SK-N-SH treated with all-trans-retinoic acid at 6 μM for 48 hours (cell line): ENCODE measurements around the gene TMEM116.

Source experiments
- ATAC-seq: fragments of 200-7000 bp; cut with Tn5 transposase; 3 replicates; pipeline ENCODE4 v1.9.1; 2020; ENCODE audit warnings: mild to moderate bottlenecking, moderate library complexity
- ARNTL ChIP-seq: fragments of 450-650 bp; formaldehyde crosslinking; IDR thresholded peaks from 2 replicates; pipeline ENCODE4 v1.5.0; 2020; ENCODE audit warnings: low read depth, mild to moderate bottlenecking, moderate library complexity, borderline replicate concordance
- BACH2 ChIP-seq: fragments of 250-450 bp; sonication (Bioruptor Pico); IDR thresholded peaks from 2 replicates; pipeline ENCODE4 v1.9.0; 2021; ENCODE audit warnings: mild to moderate bottlenecking, borderline replicate concordance
- CSDC2 ChIP-seq: fragments of 250-450 bp; sonication (Bioruptor Pico); IDR thresholded peaks from 2 replicates; pipeline ENCODE4 v1.5.0; 2020; ENCODE audit warnings: mild to moderate bottlenecking, moderate library complexity
- GLIS3 ChIP-seq: fragments of 250-450 bp; sonication (Bioruptor Pico); IDR thresholded peaks from 2 replicates; pipeline ENCODE4 v1.5.0; 2020; ENCODE audit warnings: mild to moderate bottlenecking, moderate library complexity
- ISL1 ChIP-seq: fragments of 250-450 bp; sonication (Bioruptor Pico); IDR thresholded peaks from 2 replicates; pipeline ENCODE4 v2.1.2; 2022; ENCODE audit warnings: mild to moderate bottlenecking, moderate library complexity
- OSR1 ChIP-seq: fragments of 250-450 bp; sonication (Bioruptor Pico); IDR thresholded peaks from 2 replicates; pipeline ENCODE4 v1.8.0; 2022; ENCODE audit warnings: moderate library complexity, mild to moderate bottlenecking, inconsistent platforms
- PPARA ChIP-seq: fragments of 250-450 bp; sonication (Bioruptor Pico); IDR thresholded peaks from 2 replicates; pipeline ENCODE4 v1.5.0; 2020; ENCODE audit warnings: mild to moderate bottlenecking, borderline replicate concordance
- RARB ChIP-seq: fragments of 250-450 bp; sonication (Bioruptor Pico); IDR thresholded peaks from 2 replicates; pipeline ENCODE4 v1.8.0; 2021; ENCODE audit warnings: mild to moderate bottlenecking, moderate library complexity
- TCF4 ChIP-seq: fragments of 250-450 bp; sonication (Bioruptor Pico); IDR thresholded peaks from 2 replicates; pipeline ENCODE4 v1.8.0; 2021; ENCODE audit warnings: mild to moderate bottlenecking, moderate library complexity, borderline replicate concordance
- TOX ChIP-seq: fragments of 250-450 bp; sonication (Bioruptor Pico); IDR thresholded peaks from 2 replicates; pipeline ENCODE4 v1.8.0; 2021; ENCODE audit warnings: mild to moderate bottlenecking, moderate library complexity, borderline replicate concordance
- ZC3H10 ChIP-seq: fragments of 250-450 bp; sonication (Bioruptor Pico); IDR thresholded peaks from 2 replicates; pipeline ENCODE4 v1.5.1; 2021; ENCODE audit warnings: mild to moderate bottlenecking, moderate library complexity
- ZFP3 ChIP-seq: fragments of 250-450 bp; sonication (Bioruptor Pico); IDR thresholded peaks from 2 replicates; pipeline ENCODE4 v1.5.0; 2020; ENCODE audit warnings: mild to moderate bottlenecking, moderate library complexity
- ZFP30 ChIP-seq: fragments of 450-650 bp; formaldehyde crosslinking; IDR thresholded peaks from 2 replicates; pipeline ENCODE4 v1.5.0; 2022; ENCODE audit warnings: mild to moderate bottlenecking, moderate library complexity
- ZNF565 ChIP-seq: fragments of 450-650 bp; formaldehyde crosslinking; conservative IDR thresholded peaks from 2 replicates; pipeline ENCODE4 v1.5.0; 2020; ENCODE audit warnings: low read depth, mild to moderate bottlenecking, moderate library complexity
- ZNF70 ChIP-seq: fragments of 450-650 bp; formaldehyde crosslinking; IDR thresholded peaks from 2 replicates; pipeline ENCODE4 v1.5.0; 2020; ENCODE audit warnings: mild to moderate bottlenecking, moderate library complexity
- ZNF8 ChIP-seq: fragments of 450-650 bp; formaldehyde crosslinking; IDR thresholded peaks from 2 replicates; pipeline ENCODE4 v1.5.0; 2020; ENCODE audit warnings: mild to moderate bottlenecking, moderate library complexity
- TF ChIP-seq, protein P1 (sequence below): fragments of 250-450 bp; sonication (Bioruptor Pico); IDR thresholded peaks from 2 replicates; pipeline ENCODE4 v1.5.1; 2020; ENCODE audit warnings: low read depth, mild to moderate bottlenecking, moderate library complexity
- TF ChIP-seq, protein P2 (sequence below): fragments of 250-450 bp; sonication (Bioruptor Pico); IDR thresholded peaks from 2 replicates; pipeline ENCODE4 v1.8.0; 2020; ENCODE audit warnings: mild to moderate bottlenecking, moderate library complexity, borderline replicate concordance
- TF ChIP-seq, protein P3 (sequence below): fragments of 250-450 bp; sonication (Bioruptor Pico); IDR thresholded peaks from 2 replicates; pipeline ENCODE4 v1.5.1; 2021; ENCODE audit warnings: mild to moderate bottlenecking, moderate library complexity
- TF ChIP-seq, protein P4 (sequence below): fragments of 250-450 bp; sonication (Bioruptor Pico); IDR thresholded peaks from 2 replicates; pipeline ENCODE4 v1.8.0; 2021; ENCODE audit warnings: low read depth, mild to moderate bottlenecking, moderate library complexity, borderline replicate concordance
- TF ChIP-seq, protein P5 (sequence below): fragments of 250-450 bp; sonication (Bioruptor Pico); IDR thresholded peaks from 2 replicates; pipeline ENCODE4 v1.5.0; 2020; ENCODE audit warnings: mild to moderate bottlenecking, moderate library complexity

Gene TMEM116

DNA sequence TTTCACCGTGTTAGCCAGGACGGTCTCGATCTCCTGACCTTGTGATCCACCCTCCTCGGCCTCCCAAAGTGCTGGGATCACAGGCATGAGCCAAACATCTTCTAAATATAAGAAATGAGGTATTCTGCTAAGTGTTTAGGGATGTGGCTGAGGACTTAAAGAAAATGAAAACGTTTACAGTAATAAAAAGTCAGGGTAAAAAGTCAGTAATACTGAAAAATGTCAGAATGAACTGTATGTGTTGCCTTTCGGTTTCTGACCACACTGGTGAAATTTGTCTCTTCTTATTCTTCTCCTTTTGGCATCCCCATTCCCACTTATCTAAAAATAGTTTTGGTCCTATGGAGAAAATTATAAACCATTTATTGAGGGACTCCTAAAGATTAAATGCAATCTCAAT, 20.5 kb downstream of the TMEM116 start:
- TF ChIP-seq CSDC2 (CRISPR knock-in tag) (no peak), ZNF565 (CRISPR knock-in tag) (no peak), TOX (CRISPR knock-in tag) (no peak), TCF4 (CRISPR knock-in tag) (no peak), ZFP3 (CRISPR knock-in tag) (no peak), PPARA (CRISPR knock-in tag) (no peak), ISL1 (CRISPR knock-in tag) (no peak), ZC3H10 (CRISPR knock-in tag) (no peak), ZFP30 (no peak)
- TF ChIP-seq, protein P1, sequence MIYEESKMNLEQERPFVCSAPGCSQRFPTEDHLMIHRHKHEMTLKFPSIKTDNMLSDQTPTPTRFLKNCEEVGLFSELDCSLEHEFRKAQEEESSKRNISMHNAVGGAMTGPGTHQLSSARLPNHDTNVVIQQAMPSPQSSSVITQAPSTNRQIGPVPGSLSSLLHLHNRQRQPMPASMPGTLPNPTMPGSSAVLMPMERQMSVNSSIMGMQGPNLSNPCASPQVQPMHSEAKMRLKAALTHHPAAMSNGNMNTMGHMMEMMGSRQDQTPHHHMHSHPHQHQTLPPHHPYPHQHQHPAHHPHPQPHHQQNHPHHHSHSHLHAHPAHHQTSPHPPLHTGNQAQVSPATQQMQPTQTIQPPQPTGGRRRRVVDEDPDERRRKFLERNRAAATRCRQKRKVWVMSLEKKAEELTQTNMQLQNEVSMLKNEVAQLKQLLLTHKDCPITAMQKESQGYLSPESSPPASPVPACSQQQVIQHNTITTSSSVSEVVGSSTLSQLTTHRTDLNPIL (CRISPR knock-in tag), result no peak
- TF ChIP-seq, protein P2, sequence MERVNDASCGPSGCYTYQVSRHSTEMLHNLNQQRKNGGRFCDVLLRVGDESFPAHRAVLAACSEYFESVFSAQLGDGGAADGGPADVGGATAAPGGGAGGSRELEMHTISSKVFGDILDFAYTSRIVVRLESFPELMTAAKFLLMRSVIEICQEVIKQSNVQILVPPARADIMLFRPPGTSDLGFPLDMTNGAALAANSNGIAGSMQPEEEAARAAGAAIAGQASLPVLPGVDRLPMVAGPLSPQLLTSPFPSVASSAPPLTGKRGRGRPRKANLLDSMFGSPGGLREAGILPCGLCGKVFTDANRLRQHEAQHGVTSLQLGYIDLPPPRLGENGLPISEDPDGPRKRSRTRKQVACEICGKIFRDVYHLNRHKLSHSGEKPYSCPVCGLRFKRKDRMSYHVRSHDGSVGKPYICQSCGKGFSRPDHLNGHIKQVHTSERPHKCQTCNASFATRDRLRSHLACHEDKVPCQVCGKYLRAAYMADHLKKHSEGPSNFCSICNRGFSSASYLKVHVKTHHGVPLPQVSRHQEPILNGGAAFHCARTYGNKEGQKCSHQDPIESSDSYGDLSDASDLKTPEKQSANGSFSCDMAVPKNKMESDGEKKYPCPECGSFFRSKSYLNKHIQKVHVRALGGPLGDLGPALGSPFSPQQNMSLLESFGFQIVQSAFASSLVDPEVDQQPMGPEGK (CRISPR knock-in tag), result no peak
- TF ChIP-seq, protein P3, sequence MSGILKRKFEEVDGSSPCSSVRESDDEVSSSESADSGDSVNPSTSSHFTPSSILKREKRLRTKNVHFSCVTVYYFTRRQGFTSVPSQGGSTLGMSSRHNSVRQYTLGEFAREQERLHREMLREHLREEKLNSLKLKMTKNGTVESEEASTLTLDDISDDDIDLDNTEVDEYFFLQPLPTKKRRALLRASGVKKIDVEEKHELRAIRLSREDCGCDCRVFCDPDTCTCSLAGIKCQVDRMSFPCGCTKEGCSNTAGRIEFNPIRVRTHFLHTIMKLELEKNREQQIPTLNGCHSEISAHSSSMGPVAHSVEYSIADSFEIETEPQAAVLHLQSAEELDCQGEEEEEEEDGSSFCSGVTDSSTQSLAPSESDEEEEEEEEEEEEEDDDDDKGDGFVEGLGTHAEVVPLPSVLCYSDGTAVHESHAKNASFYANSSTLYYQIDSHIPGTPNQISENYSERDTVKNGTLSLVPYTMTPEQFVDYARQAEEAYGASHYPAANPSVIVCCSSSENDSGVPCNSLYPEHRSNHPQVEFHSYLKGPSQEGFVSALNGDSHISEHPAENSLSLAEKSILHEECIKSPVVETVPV (CRISPR knock-in tag), result no peak
- no peak for ATAC-seq

DNA sequence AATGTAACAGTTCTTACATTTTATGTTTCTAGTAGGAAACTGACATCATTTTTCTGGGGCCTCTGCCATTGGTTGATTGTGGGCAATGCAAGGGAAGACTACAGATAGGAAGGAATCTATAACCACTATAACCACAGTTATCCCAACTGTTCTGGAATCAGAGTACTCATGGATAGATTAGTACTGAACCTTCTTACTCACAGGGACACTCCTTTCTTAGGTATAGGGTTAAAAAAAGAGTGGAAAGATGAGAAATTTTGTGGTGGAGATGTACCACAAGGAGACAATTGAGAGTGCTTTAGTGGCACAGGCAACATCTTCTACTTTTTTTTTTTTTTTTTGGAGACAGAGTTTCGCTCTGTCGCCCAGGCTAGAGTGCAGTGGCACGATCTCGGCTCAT, 21.0 kb downstream of the TMEM116 start:
- no peak; the same call in 2 of the 3 replicates for ATAC-seq
- TF ChIP-seq, protein P4, sequence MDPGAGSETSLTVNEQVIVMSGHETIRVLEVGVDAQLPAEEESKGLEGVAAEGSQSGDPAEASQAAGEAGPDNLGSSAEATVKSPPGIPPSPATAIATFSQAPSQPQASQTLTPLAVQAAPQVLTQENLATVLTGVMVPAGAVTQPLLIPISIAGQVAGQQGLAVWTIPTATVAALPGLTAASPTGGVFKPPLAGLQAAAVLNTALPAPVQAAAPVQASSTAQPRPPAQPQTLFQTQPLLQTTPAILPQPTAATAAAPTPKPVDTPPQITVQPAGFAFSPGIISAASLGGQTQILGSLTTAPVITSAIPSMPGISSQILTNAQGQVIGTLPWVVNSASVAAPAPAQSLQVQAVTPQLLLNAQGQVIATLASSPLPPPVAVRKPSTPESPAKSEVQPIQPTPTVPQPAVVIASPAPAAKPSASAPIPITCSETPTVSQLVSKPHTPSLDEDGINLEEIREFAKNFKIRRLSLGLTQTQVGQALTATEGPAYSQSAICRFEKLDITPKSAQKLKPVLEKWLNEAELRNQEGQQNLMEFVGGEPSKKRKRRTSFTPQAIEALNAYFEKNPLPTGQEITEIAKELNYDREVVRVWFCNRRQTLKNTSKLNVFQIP (CRISPR knock-in tag), result no peak

DNA sequence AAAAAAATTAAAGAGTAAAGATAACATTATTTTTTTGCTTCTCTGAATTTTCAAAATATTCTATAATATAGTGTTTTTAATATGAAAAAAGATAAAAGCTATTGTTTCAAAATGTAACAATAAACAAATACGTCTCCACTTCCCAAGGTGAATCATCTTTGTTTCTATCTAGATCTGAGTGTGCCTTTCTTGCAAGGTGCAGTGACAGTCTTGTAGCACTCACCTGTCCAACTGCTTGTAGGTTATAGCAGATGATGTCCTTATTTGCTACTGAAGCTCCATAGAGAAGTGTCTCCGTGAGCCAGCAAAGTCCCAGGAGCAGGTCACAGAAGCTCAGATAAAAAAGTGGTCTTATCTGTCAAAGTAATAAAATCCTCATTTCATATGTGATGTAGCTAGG, 21.4 kb downstream of the TMEM116 start:
- ATAC-seq, result no peak
- no peak for TF ChIP-seq ZFP30
- TF ChIP-seq PPARA (CRISPR knock-in tag), result no peak
- TF ChIP-seq ZNF70 (CRISPR knock-in tag), result no peak
- TF ChIP-seq RARB (CRISPR knock-in tag), result no peak
- TF ChIP-seq ZC3H10 (CRISPR knock-in tag), result no peak
- TF ChIP-seq TCF4 (CRISPR knock-in tag), result no peak
- no peak for TF ChIP-seq GLIS3 (CRISPR knock-in tag)
- no peak for TF ChIP-seq OSR1
- TF ChIP-seq, protein P5, sequence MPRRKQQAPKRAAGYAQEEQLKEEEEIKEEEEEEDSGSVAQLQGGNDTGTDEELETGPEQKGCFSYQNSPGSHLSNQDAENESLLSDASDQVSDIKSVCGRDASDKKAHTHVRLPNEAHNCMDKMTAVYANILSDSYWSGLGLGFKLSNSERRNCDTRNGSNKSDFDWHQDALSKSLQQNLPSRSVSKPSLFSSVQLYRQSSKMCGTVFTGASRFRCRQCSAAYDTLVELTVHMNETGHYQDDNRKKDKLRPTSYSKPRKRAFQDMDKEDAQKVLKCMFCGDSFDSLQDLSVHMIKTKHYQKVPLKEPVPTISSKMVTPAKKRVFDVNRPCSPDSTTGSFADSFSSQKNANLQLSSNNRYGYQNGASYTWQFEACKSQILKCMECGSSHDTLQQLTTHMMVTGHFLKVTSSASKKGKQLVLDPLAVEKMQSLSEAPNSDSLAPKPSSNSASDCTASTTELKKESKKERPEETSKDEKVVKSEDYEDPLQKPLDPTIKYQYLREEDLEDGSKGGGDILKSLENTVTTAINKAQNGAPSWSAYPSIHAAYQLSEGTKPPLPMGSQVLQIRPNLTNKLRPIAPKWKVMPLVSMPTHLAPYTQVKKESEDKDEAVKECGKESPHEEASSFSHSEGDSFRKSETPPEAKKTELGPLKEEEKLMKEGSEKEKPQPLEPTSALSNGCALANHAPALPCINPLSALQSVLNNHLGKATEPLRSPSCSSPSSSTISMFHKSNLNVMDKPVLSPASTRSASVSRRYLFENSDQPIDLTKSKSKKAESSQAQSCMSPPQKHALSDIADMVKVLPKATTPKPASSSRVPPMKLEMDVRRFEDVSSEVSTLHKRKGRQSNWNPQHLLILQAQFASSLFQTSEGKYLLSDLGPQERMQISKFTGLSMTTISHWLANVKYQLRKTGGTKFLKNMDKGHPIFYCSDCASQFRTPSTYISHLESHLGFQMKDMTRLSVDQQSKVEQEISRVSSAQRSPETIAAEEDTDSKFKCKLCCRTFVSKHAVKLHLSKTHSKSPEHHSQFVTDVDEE (CRISPR knock-in tag), result no peak
- TF ChIP-seq ARNTL (CRISPR knock-in tag), result no peak
- TF ChIP-seq, protein P3 (CRISPR knock-in tag), result no peak
- TF ChIP-seq ZNF8 (CRISPR knock-in tag), result no peak
- TF ChIP-seq, protein P1 (CRISPR knock-in tag), result no peak
- TF ChIP-seq BACH2, result no peak
- no peak for TF ChIP-seq ISL1 (CRISPR knock-in tag)
